ENCODE results near the gene PPP1R37.

GRCh38 chr19:45159971-45160324 is 67.0 kb downstream of the PPP1R37 start:
- TF ChIP-seq ZNF394 (tag by site-specific recombination; IDR thresholded peaks at IDR 0.05; ENCODE audit: borderline replicate concordance): no peak
- TF ChIP-seq ATF2 (tag by site-specific recombination; IDR thresholded peaks at IDR 0.05; ENCODE audit: low read depth): no peak
- no peak for TF ChIP-seq ZNF513 (tag by site-specific recombination; IDR thresholded peaks at IDR 0.05)
- TF ChIP-seq ZNF426 (tag by site-specific recombination; IDR thresholded peaks at IDR 0.05): no peak
- no peak for TF ChIP-seq ZNF391 (tag by site-specific recombination; IDR thresholded peaks at IDR 0.05; ENCODE audit: borderline replicate concordance, low read depth)
- no peak for TF ChIP-seq PBX3 (CRISPR knock-in tag; IDR thresholded peaks at IDR 0.05)
- no peak for TF ChIP-seq CTCF (tag by site-specific recombination; IDR thresholded peaks at IDR 0.05)
- TF ChIP-seq REST (tag by site-specific recombination; IDR thresholded peaks at IDR 0.05): no peak
- no peak for TF ChIP-seq ZNF184 (tag by site-specific recombination; IDR thresholded peaks at IDR 0.05)
- no peak for TF ChIP-seq PRDM6 (tag by site-specific recombination; IDR thresholded peaks at IDR 0.05)
- no peak for TF ChIP-seq ELK4 (IDR thresholded peaks at IDR 0.05; ENCODE audit: borderline replicate concordance, low read depth, low read length)

All from HEK293 (cell line).